ENCODE data around the gene ATP8B3.

- TF ChIP-seq RXRA (CRISPR knock-in tag; IDR thresholded peaks at IDR 0.05) (no peak), AKNA (CRISPR knock-in tag; IDR thresholded peaks at IDR 0.05; ENCODE audit: borderline replicate concordance) (no peak), DDIT3 (CRISPR knock-in tag; IDR thresholded peaks at IDR 0.05) (no peak), ELF4 (CRISPR knock-in tag; IDR thresholded peaks at IDR 0.05; ENCODE audit: borderline replicate concordance) (no peak), ZNF564 (CRISPR knock-in tag; IDR thresholded peaks at IDR 0.05) (no peak), ZKSCAN1 (IDR thresholded peaks at IDR 0.05; ENCODE audit: low read length) (no peak), CBFB (CRISPR knock-in tag; IDR thresholded peaks at IDR 0.05) (no peak), THAP8 (CRISPR knock-in tag; IDR thresholded peaks at IDR 0.05; ENCODE audit: borderline replicate concordance) (no peak), ZSCAN29 (CRISPR knock-in tag; conservative IDR thresholded peaks at IDR 0.05) (no peak)
Measured at GRCh38 chr19:1843116-1843515, 31.0 kb upstream of the ATP8B3 start.
